Colonic mucosa (tissue), 4 donors: Measurements from ENCODE around the gene BFSP1. TPM values are rescaled to one million over a fixed set of nuclear protein-coding genes. Genes with fewer than 3 reads are reported as not detected.

ENCODE experiments used
- DNase-seq: peaks from one replicate; pipeline ENCODE4 v3.0.0-alpha.2; 2020
- H3K27ac ChIP-seq: fragments of 200-600 bp; one replicate; pipeline ENCODE4 v1.8.0; 2021
- H3K27me3 ChIP-seq: fragments of 200-600 bp; one replicate; pipeline ENCODE4 v1.8.0; 2021
- H3K36me3 ChIP-seq: fragments of 200-600 bp; one replicate; pipeline ENCODE4 v1.8.0; 2021
- H3K4me1 ChIP-seq: fragments of 200-600 bp; one replicate; pipeline ENCODE4 v1.8.0; 2021; ENCODE audit warnings: mild to moderate bottlenecking
- H3K4me3 ChIP-seq: fragments of 200-600 bp; one replicate; pipeline ENCODE4 v1.8.0; 2021
- H3K9ac ChIP-seq, 2 donors: one replicate each; pipeline ENCODE4 v1.7.0; 2013; ENCODE audit warnings: control low read depth in 2 of 2, low read depth in 2 of 2, low read length in 2 of 2
- H3K9me3 ChIP-seq: fragments of 200-600 bp; one replicate; pipeline ENCODE4 v1.8.0; 2021
- intact Hi-C: fragments of 100-400 bp; cut with DNase I; formaldehyde crosslinking; loops from one replicate; pipeline ENCODE4 v1.14.1; 2022
- total RNA-seq, 2 donors: library from RNA; stranded (reverse); fragmentation: NEBNext Ultra II Directional in 1 of 2; extraction: Animal tissue kit (Norgen Biotek cat#: 25700) in 1 of 2; gene quantifications; one replicate each; pipeline ENCODE4 v1.2.1, GENCODE V29; 2021
- TF ChIP-seq, protein P1 (sequence below): fragments of 200-600 bp; IDR thresholded peaks from one replicate; pipeline ENCODE4 v1.8.0; 2022; ENCODE audit warnings: antibody characterized with exemption, mild to moderate bottlenecking
- donor health status: healthy.
- donor health status: DM: no; HTN: no; CAD: no.
- donor health status: DM: no; HTN: no; CAD: no.

Gene BFSP1
- total RNA-seq, 2 donors from 2014 or later = 0.50 to 0.59 TPM

DNA sequence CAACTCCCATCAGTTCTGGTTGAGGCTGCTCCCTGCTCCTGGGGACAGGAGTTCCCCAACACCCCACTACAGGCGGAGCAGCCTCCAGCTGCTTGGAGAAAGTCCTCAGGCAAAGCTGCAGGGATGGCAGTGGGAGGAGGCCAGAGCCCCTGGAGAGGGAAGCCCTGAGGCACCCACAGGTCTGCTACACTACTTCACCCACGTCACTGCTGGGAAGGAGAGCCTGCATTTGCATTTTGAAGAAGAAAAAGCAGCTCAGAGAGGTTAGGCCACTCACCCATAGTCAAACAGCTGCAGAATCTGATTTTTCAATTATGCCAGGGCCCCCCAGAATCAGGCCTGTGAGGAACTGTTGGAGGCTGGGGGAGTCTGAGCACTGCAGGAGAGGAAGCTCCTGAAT is 17.2 kb downstream of the BFSP1 start:
- no peaks in the 10 kb centered on the region for H3K27me3 ChIP-seq

DNA sequence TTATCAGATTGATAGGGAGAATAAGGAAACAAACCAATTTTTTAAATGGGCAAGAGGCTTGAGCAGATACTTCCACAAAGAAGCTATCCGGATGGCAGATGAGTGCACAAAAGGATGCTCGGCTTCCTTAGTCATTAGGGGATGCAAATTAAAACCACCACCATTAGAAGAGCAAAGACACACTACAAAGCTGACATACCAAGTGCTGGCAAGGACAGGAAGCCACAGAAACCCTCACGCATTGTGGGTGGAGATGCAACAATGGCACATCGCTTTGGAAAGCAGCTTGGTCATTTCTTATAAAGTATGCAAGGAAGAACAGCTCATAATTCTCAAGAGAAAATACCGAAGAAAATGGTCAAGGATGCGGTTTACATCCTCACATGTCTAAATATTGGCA is 19.8 kb downstream of the BFSP1 start:
- H3K4me3 ChIP-seq = no peak overlapping the region
- no peak overlapping the region for H3K27ac ChIP-seq
- H3K4me1 ChIP-seq = no peaks in the 10 kb centered on the region
- TF ChIP-seq, protein P1, sequence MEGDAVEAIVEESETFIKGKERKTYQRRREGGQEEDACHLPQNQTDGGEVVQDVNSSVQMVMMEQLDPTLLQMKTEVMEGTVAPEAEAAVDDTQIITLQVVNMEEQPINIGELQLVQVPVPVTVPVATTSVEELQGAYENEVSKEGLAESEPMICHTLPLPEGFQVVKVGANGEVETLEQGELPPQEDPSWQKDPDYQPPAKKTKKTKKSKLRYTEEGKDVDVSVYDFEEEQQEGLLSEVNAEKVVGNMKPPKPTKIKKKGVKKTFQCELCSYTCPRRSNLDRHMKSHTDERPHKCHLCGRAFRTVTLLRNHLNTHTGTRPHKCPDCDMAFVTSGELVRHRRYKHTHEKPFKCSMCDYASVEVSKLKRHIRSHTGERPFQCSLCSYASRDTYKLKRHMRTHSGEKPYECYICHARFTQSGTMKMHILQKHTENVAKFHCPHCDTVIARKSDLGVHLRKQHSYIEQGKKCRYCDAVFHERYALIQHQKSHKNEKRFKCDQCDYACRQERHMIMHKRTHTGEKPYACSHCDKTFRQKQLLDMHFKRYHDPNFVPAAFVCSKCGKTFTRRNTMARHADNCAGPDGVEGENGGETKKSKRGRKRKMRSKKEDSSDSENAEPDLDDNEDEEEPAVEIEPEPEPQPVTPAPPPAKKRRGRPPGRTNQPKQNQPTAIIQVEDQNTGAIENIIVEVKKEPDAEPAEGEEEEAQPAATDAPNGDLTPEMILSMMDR = no peak
- H3K9ac ChIP-seq = no peak overlapping the region
- no peaks in the 10 kb centered on the region for H3K36me3 ChIP-seq
- H3K27me3 ChIP-seq = no peaks in the 10 kb centered on the region
- intact Hi-C loops = no loop called here
- DNase-seq = no peak
- H3K9me3 ChIP-seq = no peaks in the 10 kb centered on the region

More for the DNA sequence above, 17.2 kb downstream of the BFSP1 start:
- Histone ChIP-seq H3K36me3 (no peaks in the 10 kb centered on the region), H3K4me3 (no peak overlapping the region), H3K4me1 (no peaks in the 10 kb centered on the region), H3K9ac (no peak overlapping the region), H3K9me3 (no peaks in the 10 kb centered on the region), H3K27ac (no peak overlapping the region)
- no peak for DNase-seq
- TF ChIP-seq, protein P1 = no peak
- intact Hi-C loops = no loop called here

DNA sequence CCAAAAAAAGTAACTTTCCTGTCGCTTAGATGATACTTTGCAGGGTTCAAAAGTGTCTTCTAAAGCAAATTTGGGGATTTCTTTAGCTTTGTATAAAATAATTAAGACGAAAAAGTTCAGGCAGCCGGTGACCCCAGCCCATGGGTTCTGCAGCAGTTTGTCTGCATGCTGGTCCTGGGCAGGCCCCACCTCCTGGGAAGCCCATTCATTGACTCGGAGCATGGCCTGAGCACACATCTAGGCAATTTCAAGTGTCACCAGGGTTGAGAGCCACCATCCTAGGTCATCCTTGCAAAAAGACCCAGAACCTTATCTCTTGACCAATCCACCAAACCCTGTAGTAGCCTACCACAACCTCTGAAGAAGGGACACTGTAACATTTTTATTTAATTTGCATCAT is 20.6 kb downstream of the BFSP1 start:
- no peak for DNase-seq
- intact Hi-C loops = no loop called here
- H3K9ac ChIP-seq = no peak overlapping the region
- no peaks in the 10 kb centered on the region for H3K36me3 ChIP-seq
- no peak overlapping the region for H3K4me3 ChIP-seq
- TF ChIP-seq, protein P1 = no peak
- no peaks in the 10 kb centered on the region for H3K4me1 ChIP-seq
- H3K9me3 ChIP-seq = no peaks in the 10 kb centered on the region
- no peaks in the 10 kb centered on the region for H3K27me3 ChIP-seq
- no peak overlapping the region for H3K27ac ChIP-seq

DNA sequence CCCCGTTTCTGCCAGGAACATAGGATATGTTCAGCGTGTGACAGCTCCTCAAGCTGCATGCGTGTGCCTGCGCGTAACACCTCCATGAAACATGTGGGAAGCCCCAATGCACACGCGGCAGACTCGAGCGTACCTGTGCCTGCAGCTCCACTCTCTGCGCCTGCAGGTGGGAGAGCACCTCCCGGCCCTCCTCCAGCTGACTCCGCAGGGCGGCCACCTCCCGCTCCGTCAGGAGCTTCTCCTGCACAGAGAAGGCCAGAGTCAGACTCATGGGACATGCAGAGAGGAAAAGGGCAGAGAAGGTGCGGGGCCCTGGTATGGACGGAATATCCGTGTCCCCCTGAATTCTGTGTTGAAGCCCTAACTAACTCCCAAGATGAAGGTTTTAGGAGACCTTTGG is 22.4 kb downstream of the BFSP1 start:
- no peak for DNase-seq
- Histone ChIP-seq H3K27ac (no peak overlapping the region), H3K4me3 (no peak overlapping the region), H3K9ac (no peak overlapping the region), H3K36me3 (no peaks in the 10 kb centered on the region), H3K27me3 (no peaks in the 10 kb centered on the region), H3K4me1 (no peaks in the 10 kb centered on the region), H3K9me3 (no peaks in the 10 kb centered on the region)
- TF ChIP-seq, protein P1 = no peak
- intact Hi-C loops = loop anchor here (10.0 kb wide), 2 partner anchors 386 to 486 kb away; no protein-coding TSS in a partner anchor

DNA sequence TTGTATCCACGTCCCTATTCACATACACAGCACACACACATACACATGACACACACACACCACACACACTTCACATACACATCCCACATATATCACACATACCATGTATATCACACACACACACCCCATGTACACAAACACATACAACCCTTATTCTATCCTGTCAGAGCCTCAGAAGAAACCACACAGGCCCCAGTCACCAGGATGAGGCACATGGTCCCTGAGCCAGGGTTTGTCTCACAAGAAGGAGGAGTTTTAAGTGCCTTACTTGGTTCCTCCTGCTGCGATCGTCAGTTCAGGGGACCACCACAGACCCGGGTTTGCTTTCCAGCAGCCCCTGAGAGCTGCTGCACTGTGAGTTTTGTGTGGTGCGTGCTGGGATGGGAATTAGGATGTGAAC is 23.6 kb downstream of the BFSP1 start:
- H3K36me3 ChIP-seq = no peaks in the 10 kb centered on the region
- H3K9ac ChIP-seq = no peak overlapping the region
- no peaks in the 10 kb centered on the region for H3K27me3 ChIP-seq
- no peaks in the 10 kb centered on the region for H3K4me1 ChIP-seq
- no peaks in the 10 kb centered on the region for H3K9me3 ChIP-seq
- DNase-seq = no peak
- no peak overlapping the region for H3K4me3 ChIP-seq
- intact Hi-C loops = loop anchor here (10.0 kb wide), 2 partner anchors 387 to 487 kb away; no protein-coding TSS in a partner anchor
- no peak overlapping the region for H3K27ac ChIP-seq
- TF ChIP-seq, protein P1 = no peak

DNA sequence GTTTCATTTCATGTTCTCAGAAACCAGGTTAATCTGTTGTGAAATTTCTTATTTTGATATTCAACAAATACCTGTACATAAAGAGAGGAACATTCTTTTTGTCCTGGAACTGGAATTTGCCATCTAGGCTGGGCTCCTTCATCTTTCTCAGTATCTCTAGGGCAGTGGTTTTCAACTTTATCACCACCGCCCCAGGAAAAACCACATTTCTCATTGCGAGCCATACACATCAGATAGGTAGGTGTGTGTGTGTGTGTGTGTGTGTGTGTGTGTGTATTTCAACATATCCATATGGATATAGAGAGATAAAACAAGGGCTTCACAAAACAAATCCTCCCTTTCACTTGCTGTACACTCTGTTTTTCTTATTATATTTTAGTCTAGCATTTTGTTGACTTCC is 24.1 kb downstream of the BFSP1 start:
- Histone ChIP-seq H3K4me3 (no peak overlapping the region), H3K4me1 (no peaks in the 10 kb centered on the region), H3K9me3 (no peaks in the 10 kb centered on the region), H3K27me3 (no peaks in the 10 kb centered on the region), H3K36me3 (no peaks in the 10 kb centered on the region), H3K27ac (no peak overlapping the region), H3K9ac (no peak overlapping the region)
- TF ChIP-seq, protein P1 = no peak
- DNase-seq = no peak
- intact Hi-C loops = loop anchor here (10.0 kb wide), 2 partner anchors 388 to 488 kb away; no protein-coding TSS in a partner anchor
